ENCODE measurements around the gene IQGAP2.
"Not testable (repeated sequence)": the region's sequence is repeated elsewhere in the genome, so short reads cannot be mapped to it uniquely, and the experiment has no call there.

Gene IQGAP2

DNA sequence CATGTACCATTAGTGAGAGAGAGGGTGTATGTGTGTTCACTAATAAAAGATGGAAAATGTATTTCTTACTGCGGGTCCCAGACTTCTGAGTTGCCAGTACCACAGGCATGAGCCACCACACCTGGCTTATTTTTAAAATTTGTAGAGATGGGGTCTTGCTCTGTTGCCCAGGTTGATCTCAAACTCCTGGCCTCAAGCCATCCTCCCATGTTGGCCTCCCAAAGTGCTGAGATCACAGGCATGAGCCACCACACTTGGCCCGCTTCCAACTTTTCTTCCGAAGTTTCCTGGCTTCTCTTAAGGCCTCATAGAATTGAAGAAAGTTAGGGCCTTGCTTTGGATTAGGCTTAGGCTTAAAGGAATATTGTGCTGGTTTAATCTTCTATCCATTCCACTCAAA lies 260.5 kb downstream of the IQGAP2 start:
- DNase-seq (ENCODE audit: low spot score): no peak

DNA sequence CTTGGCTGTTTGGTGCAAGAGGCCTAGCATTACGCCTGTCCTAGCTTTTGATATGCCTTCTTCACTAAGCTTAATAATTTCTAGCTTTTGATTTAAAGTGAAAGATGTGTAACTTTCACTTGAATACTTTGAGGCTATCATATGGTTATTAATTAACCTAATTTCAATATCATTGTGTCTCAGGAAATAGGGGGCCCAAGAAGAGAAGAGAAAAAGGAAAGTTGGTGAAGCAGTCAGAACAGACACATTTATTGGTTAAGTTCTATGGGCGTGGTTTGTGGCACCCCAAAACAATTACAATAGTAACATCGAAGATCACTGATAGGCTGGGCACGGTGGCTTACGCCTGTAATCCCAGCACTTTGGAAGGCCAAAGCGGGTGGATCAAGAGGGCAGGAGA lies 261.0 kb downstream of the IQGAP2 start:
- no peak for DNase-seq (ENCODE audit: low spot score)

DNA sequence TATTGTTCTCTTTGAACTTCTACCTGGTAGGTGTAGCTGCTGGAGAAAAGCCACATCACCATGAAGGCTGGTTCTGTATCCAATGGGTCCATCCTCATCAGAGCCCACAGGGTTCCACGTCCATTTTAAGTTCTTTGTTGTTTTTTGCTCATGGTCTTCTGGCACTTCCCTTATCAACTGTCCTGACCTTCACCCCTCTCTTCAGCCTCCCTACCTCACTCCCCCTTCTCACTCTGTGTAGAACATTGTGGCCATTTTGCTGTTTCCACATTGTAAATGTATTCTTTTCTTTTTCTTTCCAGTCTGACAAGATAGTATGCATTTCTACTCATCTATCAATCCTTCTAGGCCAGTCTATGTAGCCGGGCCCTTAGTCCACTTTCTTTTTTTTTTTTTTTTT lies 264.4 kb downstream of the IQGAP2 start:
- DNase-seq (ENCODE audit: low spot score): no peak

DNA sequence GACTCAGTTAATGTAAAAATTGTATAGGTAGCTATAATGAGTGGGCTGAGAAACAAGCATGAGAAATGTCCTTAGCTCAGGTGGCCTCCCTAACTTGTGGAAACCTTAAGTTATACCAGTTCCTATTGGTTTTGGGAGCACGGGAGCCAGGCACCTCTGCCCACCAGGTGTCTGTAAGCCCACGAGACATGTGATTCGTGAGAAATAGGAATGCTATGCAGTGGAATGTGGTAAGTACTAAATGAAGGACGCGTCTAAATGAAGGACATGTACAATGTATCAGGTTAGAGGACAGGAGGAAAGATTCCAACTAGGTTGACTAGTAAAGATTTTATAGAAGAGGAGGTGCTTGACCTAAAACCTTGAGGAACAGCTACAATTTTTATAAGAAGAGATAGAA lies 266.2 kb downstream of the IQGAP2 start:
- DNase-seq (ENCODE audit: low spot score): no peak

- DNase-seq (ENCODE audit: low spot score): no peak
These were observed 267.4 kb downstream of the IQGAP2 start for GRCh38 chr5:76670508-76670907.

GRCh38 chr5:76672242-76672641 lies 269.2 kb downstream of the IQGAP2 start:
- DNase-seq (ENCODE audit: low spot score): no peak

DNA sequence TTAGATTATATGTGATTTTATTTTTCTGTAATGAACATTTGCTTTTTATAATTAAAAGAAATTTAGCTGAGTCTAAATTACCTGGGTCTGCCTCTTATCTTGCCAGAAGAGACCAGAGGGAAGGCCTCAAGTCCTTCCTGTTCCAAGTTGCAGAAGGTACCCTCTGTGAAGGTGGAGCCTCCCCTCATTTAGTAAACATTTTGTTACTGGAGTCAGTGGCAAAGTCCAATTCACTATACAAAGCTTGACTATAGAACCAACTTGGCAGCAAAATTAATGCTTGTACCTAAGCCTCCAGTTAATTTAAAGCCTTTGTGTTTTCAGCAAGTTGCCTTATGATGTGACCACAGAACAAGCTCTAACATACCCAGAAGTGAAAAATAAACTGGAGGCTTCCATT lies 270.0 kb downstream of the IQGAP2 start:
- no peak for DNase-seq (ENCODE audit: low spot score)

- no peak for DNase-seq (ENCODE audit: low spot score)
These were observed 271.4 kb downstream of the IQGAP2 start for GRCh38 chr5:76674330-76675066.

DNA sequence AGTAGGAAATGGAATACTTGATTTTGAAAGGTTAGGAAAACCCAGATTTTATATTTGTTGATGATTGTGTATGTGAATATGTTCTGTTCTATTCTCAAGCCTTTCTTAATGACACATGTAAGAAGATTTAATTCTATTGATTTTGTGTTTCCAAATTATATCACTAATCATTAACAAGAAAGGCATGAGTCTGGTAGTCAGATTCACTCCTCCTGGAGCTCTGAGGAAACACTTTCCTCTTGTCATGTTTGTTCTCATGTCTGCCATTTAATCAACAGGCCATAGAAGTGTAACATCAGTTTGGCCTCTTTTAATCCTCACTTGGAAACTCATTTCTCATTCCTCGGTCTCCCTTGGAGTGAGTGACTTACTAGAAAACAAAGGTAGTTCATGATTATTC lies 272.3 kb downstream of the IQGAP2 start:
- no peak for DNase-seq (ENCODE audit: low spot score)

- DNase-seq (ENCODE audit: low spot score): no peak
These were observed 274.9 kb downstream of the IQGAP2 start for GRCh38 chr5:76677849-76678472.

GRCh38 chr5:76679231-76679630 lies 276.1 kb downstream of the IQGAP2 start:
- DNase-seq (ENCODE audit: low spot score): no peak

DNA sequence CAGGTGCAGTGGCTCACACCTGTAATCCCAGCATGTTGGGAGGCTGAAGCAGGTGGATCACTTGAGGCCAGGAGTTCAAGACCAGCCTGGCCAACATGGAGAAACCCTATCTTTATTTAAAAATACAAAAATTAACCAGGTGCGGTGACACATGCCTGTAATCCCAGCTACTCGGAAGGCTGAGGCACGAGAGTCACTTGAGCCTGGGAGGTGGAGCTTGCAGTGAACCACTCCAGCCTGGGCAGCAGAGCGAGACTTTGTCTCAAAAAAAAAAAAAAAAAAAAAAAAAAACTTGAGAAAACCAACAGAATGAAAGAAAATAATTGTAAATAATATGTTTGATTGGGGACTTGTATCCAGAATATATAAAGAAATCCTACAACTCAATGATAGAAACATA lies 277.7 kb downstream of the IQGAP2 start:
- DNase-seq (ENCODE audit: low spot score): not testable (repeated sequence)

GRCh38 chr5:76681287-76681686 lies 278.2 kb downstream of the IQGAP2 start:
- no peak for DNase-seq (ENCODE audit: low spot score)

DNA sequence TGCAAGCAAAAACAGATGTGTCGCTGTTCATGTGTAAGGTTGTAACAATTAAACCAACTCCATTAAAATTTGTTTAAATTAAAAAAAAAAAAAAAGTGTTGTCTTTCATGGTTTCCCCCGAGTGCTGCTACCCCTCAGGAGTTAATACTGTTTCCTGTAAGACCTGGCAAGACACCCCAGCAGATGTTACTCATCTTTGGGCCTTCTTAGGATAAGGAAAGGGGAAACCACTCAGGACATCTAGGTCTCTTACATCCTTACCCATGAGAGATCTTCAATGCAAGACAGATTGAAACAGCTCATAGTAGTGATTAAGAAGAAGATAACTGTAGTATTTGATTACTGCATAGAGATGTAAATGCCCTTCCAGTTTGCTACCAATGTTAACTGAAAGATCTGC lies 279.3 kb downstream of the IQGAP2 start:
- DNase-seq (ENCODE audit: low spot score): no peak

DNA sequence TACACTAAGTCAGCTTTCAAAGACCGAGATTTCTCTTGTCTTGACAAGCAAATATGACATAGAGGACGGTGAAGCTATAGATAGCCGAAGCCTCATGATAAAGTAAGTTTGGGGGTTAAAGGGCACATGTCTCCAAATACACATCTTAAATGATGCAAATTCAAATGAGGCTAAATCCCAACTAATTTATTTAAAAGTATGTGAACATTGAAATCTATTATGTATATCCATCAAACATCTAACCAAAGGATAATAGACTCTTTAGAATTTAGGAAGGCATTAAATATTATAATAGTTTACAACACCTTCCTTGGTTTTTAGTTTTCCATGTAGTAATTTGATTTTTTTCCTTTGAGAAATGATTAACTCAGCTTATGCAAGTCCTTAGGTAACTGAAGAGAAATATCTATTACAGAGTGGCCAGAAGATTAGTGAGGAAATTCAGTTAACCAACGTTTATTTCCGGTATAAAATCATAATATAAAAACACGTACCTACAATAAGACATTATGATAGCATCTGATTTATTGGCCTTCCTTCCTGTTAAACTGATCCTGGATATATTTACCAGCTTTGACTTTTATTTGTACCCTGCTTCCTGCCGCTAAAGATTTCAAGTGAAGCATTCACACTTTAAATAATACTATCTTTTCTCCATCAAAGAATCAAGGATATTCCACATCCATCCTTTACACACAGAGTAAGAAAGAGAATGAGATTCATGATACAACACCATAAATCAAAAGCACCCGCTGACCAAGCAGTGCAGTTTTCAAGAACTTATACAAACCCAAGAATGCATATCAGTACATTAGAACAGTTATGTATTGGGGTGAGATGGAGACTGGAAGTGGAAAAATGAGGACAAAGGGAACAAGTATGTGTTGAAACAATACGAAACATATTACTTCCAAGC lies 281.0 kb downstream of the IQGAP2 start:
- DNase-seq (ENCODE audit: low spot score): no peak

GRCh38 chr5:76684756-76685519 lies 281.9 kb downstream of the IQGAP2 start:
- no peak for DNase-seq (ENCODE audit: low spot score)

DNA sequence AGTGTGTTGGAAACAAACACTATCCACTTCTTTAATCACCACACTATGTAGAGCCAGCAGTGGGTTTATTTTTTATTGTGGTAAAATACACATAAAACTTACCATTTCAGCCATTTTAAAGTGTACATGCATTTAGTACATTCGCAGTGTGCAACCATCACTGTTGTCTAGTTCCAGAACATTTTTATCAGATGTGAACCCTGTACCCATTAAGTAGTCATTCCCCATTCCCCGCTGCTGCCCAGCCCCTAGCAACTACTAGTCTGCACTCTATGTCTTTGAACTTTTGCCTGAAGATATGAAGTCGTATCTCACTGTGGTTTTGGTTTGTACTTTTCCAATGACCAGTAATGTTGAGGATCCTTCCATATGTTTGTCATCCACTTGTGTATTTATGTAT lies 282.6 kb downstream of the IQGAP2 start:
- DNase-seq (ENCODE audit: low spot score): no peak

- DNase-seq (ENCODE audit: low spot score): no peak
These were observed 285.1 kb downstream of the IQGAP2 start for GRCh38 chr5:76688212-76688611.

GRCh38 chr5:76688836-76689235 lies 285.8 kb downstream of the IQGAP2 start:
- DNase-seq (ENCODE audit: low spot score): no peak

- no peak for DNase-seq (ENCODE audit: low spot score)
These were observed 286.4 kb downstream of the IQGAP2 start for GRCh38 chr5:76689321-76690036.

- no peak for DNase-seq (ENCODE audit: low spot score)
These were observed 287.1 kb downstream of the IQGAP2 start for GRCh38 chr5:76690037-76690679.

Data from hepatic stellate cell (primary cell).